Thoracic aorta (tissue), 2 donors: ENCODE data around the gene EFCAB9. TPM values are rescaled to one million over a fixed set of nuclear protein-coding genes. Genes with fewer than 3 reads are reported as not detected.

ENCODE experiments used
- ATAC-seq: fragments of 150-250 bp; one replicate; pipeline ENCODE4 v1.8.0; 2017; ENCODE audit warnings: low read depth; ENCODE audit not compliant: insufficient number of reproducible peaks, low FRiP score
- DNase-seq: peaks from one replicate; pipeline ENCODE4 v3.0.0-alpha.2; 2020; ENCODE audit warnings: low spot score
- H3K27ac ChIP-seq, 2 donors: fragments of 200-600 bp; sonication (generic); 1 replicate in 1 of 2; 2 replicates in 1 of 2; pipeline ENCODE4 v1.5.1; 2016; ENCODE audit warnings: mild to moderate bottlenecking in 2 of 2, moderate library complexity in 2 of 2
- H3K27me3 ChIP-seq: fragments of 200-600 bp; sonication (generic); replicated peaks from 2 replicates; pipeline ENCODE4 v1.6.0; 2016; ENCODE audit warnings: mild to moderate bottlenecking; ENCODE audit not compliant: insufficient read depth
- H3K36me3 ChIP-seq: fragments of 200-600 bp; sonication (generic); one replicate; pipeline ENCODE4 v1.5.1; 2016
- H3K4me1 ChIP-seq, 2 donors: fragments of 200-600 bp; sonication (generic); 1 replicate in 1 of 2; 2 replicates in 1 of 2; pipeline versions ENCODE4 v1.5.1 to v1.6.0; 2016; ENCODE audit warnings: low read depth in 2 of 2, mild to moderate bottlenecking in 1 of 2; ENCODE audit not compliant: control insufficient read depth in 1 of 2
- H3K4me3 ChIP-seq: fragments of 200-600 bp; sonication (generic); 2 replicates; pipeline ENCODE4 v1.5.1; 2016; ENCODE audit warnings: mild to moderate bottlenecking
- H3K9me3 ChIP-seq: fragments of 200-600 bp; sonication (generic); 2 replicates; pipeline ENCODE4 v1.5.1; 2016
- CTCF ChIP-seq: fragments of 200-600 bp; sonication (generic); IDR thresholded peaks from one replicate; pipeline ENCODE4 v1.5.1; 2019; ENCODE audit warnings: antibody characterized with exemption
- total RNA-seq, 2 donors: library from RNA; depleted of rRNA; stranded (reverse); fragments of >200 nt; gene quantifications; one replicate each; pipeline versions ENCODE4 v1.1.0 to v1.2.3, GENCODE V29; 2016

The EFCAB9 gene
- total RNA-seq, 2 donors from 2014 or later, result not detected

GRCh38 chr5:172162323-172162986 lies 31.5 kb upstream of the EFCAB9 start:
- no peak for TF ChIP-seq CTCF
- no peak for ATAC-seq
- Histone ChIP-seq H3K27ac (no peak overlapping the region), H3K27me3 (no peaks in the 10 kb centered on the region), H3K4me3 (no peak overlapping the region), H3K4me1 (no peaks in the 10 kb centered on the region), H3K9me3 (no peaks in the 10 kb centered on the region), H3K36me3 (no peaks in the 10 kb centered on the region)
- no peak for DNase-seq

GRCh38 chr5:172162987-172163343 lies 31.0 kb upstream of the EFCAB9 start:
- no peaks in the 10 kb centered on the region for H3K9me3 ChIP-seq
- no peak for TF ChIP-seq CTCF
- no peaks in the 10 kb centered on the region for H3K27me3 ChIP-seq
- DNase-seq (no peak), ATAC-seq (no peak)
- H3K4me1 ChIP-seq, result no peaks in the 10 kb centered on the region
- no peak overlapping the region for H3K27ac ChIP-seq
- H3K4me3 ChIP-seq, result no peak overlapping the region
- no peaks in the 10 kb centered on the region for H3K36me3 ChIP-seq

- H3K4me1 ChIP-seq, result no peaks in the 10 kb centered on the region
- H3K9me3 ChIP-seq, result no peaks in the 10 kb centered on the region
- ATAC-seq, result no peak
- no peak overlapping the region for H3K27ac ChIP-seq
- no peaks in the 10 kb centered on the region for H3K36me3 ChIP-seq
- H3K27me3 ChIP-seq, result no peaks in the 10 kb centered on the region
- no peak for DNase-seq
- TF ChIP-seq CTCF, result no peak
- H3K4me3 ChIP-seq, result no peak overlapping the region
These were observed 30.6 kb upstream of the EFCAB9 start for GRCh38 chr5:172163346-172163745.

GRCh38 chr5:172164769-172165212 lies 29.2 kb upstream of the EFCAB9 start:
- Histone ChIP-seq H3K36me3 (no peaks in the 10 kb centered on the region), H3K4me1 (peaks cover 0 to under 1% of the 10 kb centered on the region in 2 donors), H3K27me3 (no peaks in the 10 kb centered on the region), H3K27ac (no peak overlapping the region), H3K9me3 (no peaks in the 10 kb centered on the region), H3K4me3 (no peak overlapping the region)
- no peak for TF ChIP-seq CTCF
- ATAC-seq (no peak), DNase-seq (no peak)

GRCh38 chr5:172165465-172165864 lies 28.5 kb upstream of the EFCAB9 start:
- no peaks in the 10 kb centered on the region for H3K36me3 ChIP-seq
- no peak overlapping the region for H3K4me3 ChIP-seq
- peaks cover 5 to 7% of the 10 kb centered on the region in 2 donors for H3K4me1 ChIP-seq
- no peak for DNase-seq
- no peak for TF ChIP-seq CTCF
- no peaks in the 10 kb centered on the region for H3K9me3 ChIP-seq
- ATAC-seq, result no peak
- no peak overlapping the region for H3K27ac ChIP-seq
- H3K27me3 ChIP-seq, result no peaks in the 10 kb centered on the region
